Endodermal cell (in vitro differentiated cells): ENCODE measurements around the gene HOXA11. TPM values are rescaled to one million over a fixed set of nuclear protein-coding genes. Genes with fewer than 3 reads are reported as not detected.

Experiments used
- DNase-seq: peaks from one replicate; pipeline ENCODE4 v3.0.0-alpha.2; 2017
- H3K27ac ChIP-seq: 2 replicates; pipeline ENCODE4 v1.5.1; 2013; ENCODE audit warnings: mild to moderate bottlenecking, low read depth, low read length, moderate library complexity
- H3K27me3 ChIP-seq: 2 replicates; pipeline ENCODE4 v1.6.1; 2013; ENCODE audit warnings: mild to moderate bottlenecking, low read length, moderate library complexity; ENCODE audit not compliant: insufficient read depth, control insufficient read depth, poor library complexity, severe bottlenecking
- H3K36me3 ChIP-seq: 2 replicates; pipeline ENCODE4 v1.7.0; 2013; ENCODE audit warnings: mild to moderate bottlenecking, low read length, moderate library complexity; ENCODE audit not compliant: control insufficient read depth, insufficient read depth
- H3K4me1 ChIP-seq: one replicate; pipeline ENCODE4 v1.7.0; 2013; ENCODE audit warnings: low read length; ENCODE audit not compliant: control insufficient read depth, insufficient read depth
- H3K4me3 ChIP-seq: 2 replicates; pipeline ENCODE4 v1.5.1; 2013; ENCODE audit warnings: mild to moderate bottlenecking, low read length, moderate library complexity
- H3K9ac ChIP-seq: 2 replicates; pipeline ENCODE4 v1.6.1; 2013; ENCODE audit warnings: mild to moderate bottlenecking, low read length, moderate library complexity; ENCODE audit not compliant: poor library complexity, severe bottlenecking; ENCODE audit errors: extremely low read depth
- H3K9me3 ChIP-seq: 2 replicates; pipeline ENCODE4 v1.6.1; 2013; ENCODE audit warnings: mild to moderate bottlenecking, low read length, moderate library complexity; ENCODE audit not compliant: control insufficient read depth
- H3K27ac Mint-ChIP-seq: 2 replicates; pipeline ENCODE4 v1.8.0; 2020; ENCODE audit warnings: mixed read lengths
- H3K27me3 Mint-ChIP-seq: 2 replicates; pipeline ENCODE4 v1.8.0; 2021; ENCODE audit warnings: mild to moderate bottlenecking, mixed read lengths; ENCODE audit not compliant: insufficient read depth
- H3K36me3 Mint-ChIP-seq: 2 replicates; pipeline ENCODE4 v1.8.0; 2020; ENCODE audit warnings: low read depth, mixed read lengths
- H3K4me1 Mint-ChIP-seq: 2 replicates; pipeline ENCODE4 v1.8.0; 2020; ENCODE audit warnings: mixed read lengths
- H3K4me3 Mint-ChIP-seq: 2 replicates; pipeline ENCODE4 v1.8.0; 2020; ENCODE audit warnings: mild to moderate bottlenecking, moderate library complexity, mixed read lengths
- H3K9me3 Mint-ChIP-seq: 2 replicates; pipeline ENCODE4 v1.8.0; 2020; ENCODE audit warnings: mild to moderate bottlenecking, mixed read lengths
- WGBS, 2 experiments: methylation state at CpG; one replicate each; pipeline versions ENCODE4 v1.1.5 to v1.1.7; 2013; ENCODE audit warnings: missing lambda C conversion rate in 2 of 2, mixed read lengths in 1 of 2; ENCODE audit not compliant: insufficient coverage in 1 of 2, insufficient read length in 1 of 2; 5-methylcytosine and 5-hydroxymethylcytosine counted together
- total RNA-seq, 2 donors: library from RNA; stranded (reverse); fragmentation: NEBNext Ultra II Directional in 1 of 2; extraction: Animal tissue kit (Norgen Biotek cat#: 25700) in 1 of 2; gene quantifications; 2 replicates in 1 of 2; 3 replicates in 1 of 2; pipeline ENCODE4 v1.2.1, GENCODE V29; 2021
- TF ChIP-seq, protein P1 (sequence below): fragments of 200-600 bp; sonication (generic); conservative IDR thresholded peaks from 2 replicates; pipeline ENCODE4 v1.5.0; 2021; ENCODE audit warnings: antibody characterized with exemption, mild to moderate bottlenecking

Gene HOXA11
- total RNA-seq, 2 donors from 2014 or later: not detected

DNA sequence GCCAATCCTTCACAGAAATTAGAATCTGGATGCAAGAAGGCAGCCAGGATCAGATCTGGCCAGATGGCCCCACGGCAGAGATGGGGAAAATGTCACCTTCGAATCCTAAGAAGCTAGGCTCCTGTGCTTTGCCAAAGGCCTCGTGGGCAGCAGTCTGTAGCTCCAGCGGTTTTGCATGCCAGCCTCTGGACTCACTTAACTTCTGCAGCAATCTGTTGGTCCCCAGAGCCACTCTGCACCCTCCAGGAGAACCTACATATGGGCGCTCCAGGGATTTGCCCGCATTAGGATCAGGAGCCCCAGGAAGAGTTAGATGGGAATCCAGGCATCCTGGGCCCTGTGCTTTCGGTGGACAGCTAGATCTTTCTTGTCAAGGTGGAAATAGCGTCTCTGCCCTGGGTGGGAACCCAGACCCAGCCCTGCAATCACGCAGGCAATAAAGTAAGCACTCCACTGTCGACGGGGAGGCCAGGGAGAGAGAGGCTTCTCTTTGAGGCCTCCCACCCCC, 25.0 kb upstream of the HOXA11 start:
- Mint-ChIP-seq H3K9me3 (no peaks in the 10 kb centered on the region), H3K36me3 (no peaks in the 10 kb centered on the region), H3K4me3 (no peak overlapping the region), H3K27me3 (peaks cover 100% of the 10 kb centered on the region), H3K27ac (no peak overlapping the region), H3K4me1 (peaks cover 10% of the 10 kb centered on the region)
- Histone ChIP-seq H3K9me3 (no peaks in the 10 kb centered on the region), H3K27ac (no peak overlapping the region), H3K36me3 (no peaks in the 10 kb centered on the region), H3K4me3 (no peak overlapping the region), H3K4me1 (peaks cover 2% of the 10 kb centered on the region), H3K27me3 (peaks cover 100% of the 10 kb centered on the region), H3K9ac (no peak overlapping the region)
- TF ChIP-seq, protein P1, sequence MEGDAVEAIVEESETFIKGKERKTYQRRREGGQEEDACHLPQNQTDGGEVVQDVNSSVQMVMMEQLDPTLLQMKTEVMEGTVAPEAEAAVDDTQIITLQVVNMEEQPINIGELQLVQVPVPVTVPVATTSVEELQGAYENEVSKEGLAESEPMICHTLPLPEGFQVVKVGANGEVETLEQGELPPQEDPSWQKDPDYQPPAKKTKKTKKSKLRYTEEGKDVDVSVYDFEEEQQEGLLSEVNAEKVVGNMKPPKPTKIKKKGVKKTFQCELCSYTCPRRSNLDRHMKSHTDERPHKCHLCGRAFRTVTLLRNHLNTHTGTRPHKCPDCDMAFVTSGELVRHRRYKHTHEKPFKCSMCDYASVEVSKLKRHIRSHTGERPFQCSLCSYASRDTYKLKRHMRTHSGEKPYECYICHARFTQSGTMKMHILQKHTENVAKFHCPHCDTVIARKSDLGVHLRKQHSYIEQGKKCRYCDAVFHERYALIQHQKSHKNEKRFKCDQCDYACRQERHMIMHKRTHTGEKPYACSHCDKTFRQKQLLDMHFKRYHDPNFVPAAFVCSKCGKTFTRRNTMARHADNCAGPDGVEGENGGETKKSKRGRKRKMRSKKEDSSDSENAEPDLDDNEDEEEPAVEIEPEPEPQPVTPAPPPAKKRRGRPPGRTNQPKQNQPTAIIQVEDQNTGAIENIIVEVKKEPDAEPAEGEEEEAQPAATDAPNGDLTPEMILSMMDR: no peak
- 49 to 57% methylated on average over 7 to 11 of the region's 11 CpGs for WGBS, 2 experiments
- DNase-seq: no peak

DNA sequence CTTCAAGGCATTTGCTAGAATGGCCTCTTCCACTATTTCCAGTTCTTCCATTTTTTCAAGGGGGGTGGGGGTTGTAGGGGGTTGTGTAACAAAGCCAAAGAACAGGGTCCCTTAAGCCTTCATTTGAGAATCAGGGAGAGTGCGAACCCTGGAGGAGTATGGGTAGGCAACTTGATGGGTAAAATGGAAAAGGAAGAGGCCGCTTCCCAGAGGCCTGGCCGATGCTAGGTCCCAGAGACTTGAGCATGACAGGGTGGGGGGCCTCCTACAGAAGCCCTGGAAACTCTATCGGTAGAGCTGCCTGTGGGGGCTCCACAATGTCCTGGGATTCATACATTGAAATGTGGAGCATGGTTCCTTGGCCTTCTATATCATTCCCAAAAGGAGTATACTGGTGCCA, 24.0 kb upstream of the HOXA11 start:
- Mint-ChIP-seq H3K4me3 (no peak overlapping the region), H3K4me1 (peaks cover 14% of the 10 kb centered on the region), H3K27ac (no peak overlapping the region), H3K27me3 (peaks cover 100% of the 10 kb centered on the region), H3K36me3 (no peaks in the 10 kb centered on the region), H3K9me3 (no peaks in the 10 kb centered on the region)
- no peak overlapping the region for H3K9ac ChIP-seq
- H3K9me3 ChIP-seq: no peaks in the 10 kb centered on the region
- no peak for DNase-seq
- no peak overlapping the region for H3K27ac ChIP-seq
- no peak overlapping the region for H3K4me3 ChIP-seq
- WGBS, 2 experiments: 69 to 71% methylated on average over 2 to 4 of the region's 4 CpGs
- peaks cover 4% of the 10 kb centered on the region for H3K4me1 ChIP-seq
- H3K36me3 ChIP-seq: no peaks in the 10 kb centered on the region
- peaks cover 100% of the 10 kb centered on the region for H3K27me3 ChIP-seq
- TF ChIP-seq, protein P1: no peak

DNA sequence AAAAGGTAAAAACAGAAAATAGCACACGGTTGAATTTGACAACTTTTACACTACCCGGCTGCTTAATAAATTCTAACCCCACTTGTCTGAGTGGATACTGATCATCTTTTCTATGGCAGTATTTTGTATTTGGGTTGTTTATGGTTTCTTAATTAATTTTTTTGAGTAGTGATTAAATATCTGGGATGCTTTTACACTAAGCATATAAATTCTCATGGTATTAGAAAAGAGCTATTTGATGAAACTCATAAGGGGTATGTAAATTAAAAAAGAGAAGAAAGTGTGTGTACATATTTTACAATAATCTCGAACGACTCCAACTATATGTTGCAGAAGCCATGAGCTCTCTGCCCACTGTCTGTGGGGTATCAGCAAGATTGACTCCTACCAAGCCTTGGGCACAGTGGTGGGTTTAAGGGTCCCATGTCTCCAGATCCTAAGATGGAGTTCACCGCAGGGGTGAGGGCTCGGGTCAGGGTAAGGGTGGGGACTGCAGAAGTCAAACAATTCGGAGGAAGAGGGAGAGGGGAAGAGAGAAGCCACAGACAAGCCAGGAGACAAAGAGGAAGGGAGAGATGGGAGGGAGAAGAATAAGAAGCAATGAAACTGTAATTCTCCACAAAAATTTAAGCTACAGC, 22.4 kb upstream of the HOXA11 start:
- Histone ChIP-seq H3K9ac (no peak overlapping the region), H3K36me3 (no peaks in the 10 kb centered on the region), H3K4me1 (peaks cover 4% of the 10 kb centered on the region), H3K27ac (no peak overlapping the region), H3K27me3 (peaks cover 100% of the 10 kb centered on the region), H3K4me3 (no peak overlapping the region), H3K9me3 (no peaks in the 10 kb centered on the region)
- DNase-seq: no peak
- H3K4me1 Mint-ChIP-seq: peaks cover 10% of the 10 kb centered on the region
- H3K9me3 Mint-ChIP-seq: no peaks in the 10 kb centered on the region
- H3K36me3 Mint-ChIP-seq: no peaks in the 10 kb centered on the region
- 34 to 53% methylated on average over 3 to 7 of the region's 7 CpGs for WGBS, 2 experiments
- no peak overlapping the region for H3K4me3 Mint-ChIP-seq
- H3K27ac Mint-ChIP-seq: no peak overlapping the region
- H3K27me3 Mint-ChIP-seq: peaks cover 100% of the 10 kb centered on the region
- TF ChIP-seq, protein P1: no peak
